HCT116 (cell line): ENCODE data around the gene ZNF618. TPM values are rescaled to one million over a fixed set of nuclear protein-coding genes. Genes with fewer than 3 reads are reported as not detected.

Experiments used
- ATAC-seq: fragments of 200-7000 bp; cut with Tn5 transposase; 2 replicates; pipeline ENCODE4 v1.9.1; 2020; ENCODE audit warnings: mild to moderate bottlenecking, moderate library complexity
- BruUV-seq: library from RNA; stranded (reverse); fragments of 400-500 nt; replicated peaks from 2 replicates; lab custom pipeline; 2021; lab: Mats Ljungman, UMichigan
- CTCF ChIA-PET: fragments of 300-600 bp; sonication (Branson Sonifier 250); formaldehyde crosslinking; loops from one replicate; lab custom pipeline; 2021; ENCODE audit warnings: antibody characterized with exemption; lab: Charles Lee
- POLR2A ChIA-PET: fragments of 300-600, 350-600 bp; sonication (Branson Sonifier 250); formaldehyde crosslinking; loops from one replicate; lab custom pipeline; 2021; ENCODE audit warnings: antibody characterized with exemption; lab: Charles Lee
- RAD21 ChIA-PET, 2 experiments: fragments of 300-600 bp; sonication (Branson Sonifier 250); formaldehyde crosslinking; loops; one replicate each; lab custom pipeline; 2023; ENCODE audit warnings: low total read pairs in 2 of 2; ENCODE audit not compliant: uncharacterized antibody in 2 of 2, unreplicated experiment in 2 of 2, low non-redundant PET in 1 of 2; lab: Charles Lee
- DNase-seq: peaks from one replicate; pipeline ENCODE4 v3.0.0-alpha.2; 2010; ENCODE audit warnings: low read depth, low spot score
- H2AFZ ChIP-seq: fragments of 200-600 bp; shearing (Covaris generic), sonication (generic); 2 replicates; pipeline ENCODE4 v1.6.1; 2017; ENCODE audit warnings: low read depth, mixed run types, mixed read lengths, antibody characterized with exemption, low read length; ENCODE audit not compliant: poor library complexity, severe bottlenecking
- H3K27ac ChIP-seq: 2 replicates; pipeline ENCODE4 v1.5.1; 2012; ENCODE audit warnings: low read depth, low read length
- H3K27me3 ChIP-seq: fragments of 200-600 bp; sonication (generic); 2 replicates; pipeline ENCODE4 v1.6.1; 2016; ENCODE audit warnings: mixed run types, low read length, mixed read lengths; ENCODE audit not compliant: insufficient read depth
- H3K36me3 ChIP-seq, 2 experiments: fragments of 200-500 bp in 1 of 2; fragments of 200-600 bp in 1 of 2; sonication (Bioruptor generic) in 1 of 2; sonication (generic) in 1 of 2; 2 replicates each; pipeline versions ENCODE4 v1.5.1 to v1.6.1; 2014 to 2016; ENCODE audit warnings: low read length in 2 of 2, inconsistent platforms in 1 of 2, mixed read lengths in 1 of 2, mixed run types in 1 of 2; ENCODE audit not compliant: insufficient read depth in 2 of 2, control insufficient read depth in 1 of 2
- H3K4me1 ChIP-seq, 2 experiments: fragments of 200-600 bp in 1 of 2; sonication (generic) in 1 of 2; 2 replicates each; pipeline versions ENCODE4 v1.5.1 to v1.6.1; 2012 to 2017; ENCODE audit warnings: low read length in 2 of 2, inconsistent platforms in 1 of 2, mild to moderate bottlenecking in 1 of 2, mixed read lengths in 1 of 2, mixed run types in 1 of 2, moderate library complexity in 1 of 2; ENCODE audit not compliant: insufficient read depth in 2 of 2, control insufficient read depth in 1 of 2
- H3K4me2 ChIP-seq: fragments of 200-600 bp; sonication (generic); 2 replicates; pipeline ENCODE4 v1.6.1; 2017; ENCODE audit warnings: mixed run types, low read length, mixed read lengths
- H3K4me3 ChIP-seq, 2 experiments: fragments of 200-600 bp in 1 of 2; sonication (generic) in 1 of 2; replicated peaks in 1 of 2; 2 replicates each; pipeline ENCODE4 v1.5.1; 2011 to 2016; ENCODE audit warnings: low read length in 2 of 2, control low read depth in 1 of 2, low read depth in 1 of 2, mild to moderate bottlenecking in 1 of 2, mixed read lengths in 1 of 2, mixed run types in 1 of 2
- H3K79me2 ChIP-seq: fragments of 200-600 bp; sonication (generic); 2 replicates; pipeline ENCODE4 v1.6.1; 2017; ENCODE audit warnings: mild to moderate bottlenecking, mixed run types, low read length, moderate library complexity, mixed read lengths; ENCODE audit not compliant: insufficient read depth
- H3K9ac ChIP-seq: fragments of 200-600 bp; sonication (generic); 2 replicates; pipeline ENCODE4 v1.6.1; 2016; ENCODE audit warnings: low read length, mixed read lengths
- H3K9me2 ChIP-seq: fragments of 200-600 bp; sonication (generic), shearing (Covaris generic); 2 replicates; pipeline ENCODE4 v1.6.1; 2017; ENCODE audit warnings: mixed run types, mild to moderate bottlenecking, moderate library complexity; ENCODE audit not compliant: insufficient read depth
- H3K9me3 ChIP-seq, 2 experiments: fragments of 200-500 bp in 1 of 2; fragments of 200-600 bp in 1 of 2; sonication (Bioruptor generic) in 1 of 2; sonication (generic) in 1 of 2; 2 replicates each; pipeline ENCODE4 v1.6.1; 2014 to 2017; ENCODE audit warnings: low read length in 2 of 2, mixed read lengths in 2 of 2, inconsistent platforms in 1 of 2, low read depth in 1 of 2, mild to moderate bottlenecking in 1 of 2, mixed run types in 1 of 2, moderate library complexity in 1 of 2; ENCODE audit not compliant: control insufficient read depth in 1 of 2, insufficient read depth in 1 of 2
- H4K20me1 ChIP-seq: fragments of 200-600 bp; sonication (generic), shearing (Covaris generic); 2 replicates; pipeline ENCODE4 v1.6.1; 2017; ENCODE audit warnings: mixed run types, mild to moderate bottlenecking, moderate library complexity; ENCODE audit not compliant: insufficient read depth
- CBX3 ChIP-seq: IDR thresholded peaks from 2 replicates; pipeline ENCODE4 v1.6.1; 2012; ENCODE audit warnings: low read depth
- CTCF ChIP-seq, 3 experiments: fragments of 200-600 bp in 1 of 3; sonication (generic) in 1 of 3; IDR thresholded peaks in 2 of 3; conservative IDR thresholded peaks in 1 of 3; 2 replicates each; pipeline ENCODE4 v1.5.1; 2012 to 2017; ENCODE audit warnings: low read depth in 2 of 3, low read length in 2 of 3, antibody characterized with exemption in 1 of 3, borderline replicate concordance in 1 of 3, control low read depth in 1 of 3, mild to moderate bottlenecking in 1 of 3, mixed read lengths in 1 of 3, mixed run types in 1 of 3, moderate library complexity in 1 of 3; ENCODE audit not compliant: insufficient read depth in 1 of 3
- EZH2phosphoT487 ChIP-seq: fragments of 200-600 bp; IDR thresholded peaks from 2 replicates; pipeline ENCODE4 v1.6.1; 2018; ENCODE audit warnings: antibody characterized with exemption, borderline replicate concordance
- FOSL1 ChIP-seq: IDR thresholded peaks from 2 replicates; pipeline ENCODE4 v1.6.1; 2012; ENCODE audit warnings: low read depth
- JUND ChIP-seq: IDR thresholded peaks from 2 replicates; pipeline ENCODE4 v1.6.1; 2012
- POLR2AphosphoS5 ChIP-seq: IDR thresholded peaks from 2 replicates; pipeline ENCODE4 v1.6.1; 2011; ENCODE audit warnings: mild to moderate bottlenecking, low read depth, low read length, moderate library complexity
- RAD21 ChIP-seq: IDR thresholded peaks from 2 replicates; pipeline ENCODE4 v1.6.1; 2012; ENCODE audit warnings: low read depth, mild to moderate bottlenecking
- SIN3A ChIP-seq: IDR thresholded peaks from 2 replicates; pipeline ENCODE4 v1.6.1; 2012; ENCODE audit warnings: low read depth
- TCF7L2 ChIP-seq: IDR thresholded peaks from 2 replicates; pipeline ENCODE4 v1.7.0; 2011; ENCODE audit warnings: borderline replicate concordance, inconsistent platforms; ENCODE audit not compliant: insufficient read depth, insufficient read length; ENCODE audit errors: extremely low read depth
- YY1 ChIP-seq: IDR thresholded peaks from 2 replicates; pipeline ENCODE4 v1.6.1; 2011; ENCODE audit warnings: low read length, low read depth, moderate library complexity, mild to moderate bottlenecking; ENCODE audit not compliant: insufficient replicate concordance; ENCODE audit errors: extremely low read depth
- ZBTB33 ChIP-seq: IDR thresholded peaks from 2 replicates; pipeline ENCODE4 v1.6.1; 2011; ENCODE audit warnings: mild to moderate bottlenecking, low read length, moderate library complexity; ENCODE audit not compliant: insufficient replicate concordance; ENCODE audit errors: extremely low read depth
- ZFX ChIP-seq: fragments of 450-650 bp; IDR thresholded peaks from 2 replicates; pipeline ENCODE4 v1.6.1; 2017
- ZNF274 ChIP-seq: fragments of 200-500 bp; sonication (Bioruptor generic); IDR thresholded peaks from 2 replicates; pipeline ENCODE4 v1.6.1; 2014; ENCODE audit warnings: mild to moderate bottlenecking, low read depth, low read length, inconsistent platforms
- intact Hi-C: fragments of 100-400 bp; cut with micrococcal nuclease; formaldehyde crosslinking; loops from 2 replicates; pipeline ENCODE4 v1.10.0; 2022
- total RNA-seq: library from RNA; stranded (reverse); gene quantifications from one replicate; pipeline ENCODE4 v1.2.1, GENCODE V29; 2021; ENCODE audit not compliant: unreplicated experiment

ZNF618 gene
- total RNA-seq, 1 experiment from 2014 or later, result 13.5 TPM

GRCh38 chr9:114099669-114100270 lies 223.7 kb downstream of the ZNF618 start:
- intact Hi-C loops, result no loop called here
- RAD21 ChIA-PET, result no interaction called here
- no peak for DNase-seq
- Histone ChIP-seq H3K9me3 (peaks cover 3 to 4% of the 10 kb centered on the region in 2 experiments; a peak in 2 of 4 replicates), H4K20me1 (no peaks in the 10 kb centered on the region), H3K4me1 (peaks cover 0 to 9% of the 10 kb centered on the region in 2 experiments; a peak in 2 of 4 replicates), H3K36me3 (no peaks in the 10 kb centered on the region), H3K27ac (no peak overlapping the region), H3K4me2 (no peak overlapping the region), H3K4me3 (no peak overlapping the region), H3K79me2 (no peaks in the 10 kb centered on the region), H3K9me2 (no peaks in the 10 kb centered on the region), H3K9ac (no peak overlapping the region), H3K27me3 (no peaks in the 10 kb centered on the region), H2AFZ (no peak overlapping the region)
- BruUV-seq, result no TSS peak
- CTCF ChIA-PET, result interaction anchor here (0.9 to 1.4 kb wide), 2 partner anchors 8 to 362 kb away, joined by 3 to 4 read pairs; no protein-coding TSS in a partner anchor
- POLR2A ChIA-PET, result no interaction called here
- no peak for ATAC-seq
- TF ChIP-seq JUND (no peak), TCF7L2 (no peak), YY1 (no peak), ZBTB33 (no peak), SIN3A (no peak), EZH2phosphoT487 (no peak), RAD21 (no peak), ZNF274 (no peak), FOSL1 (no peak), CTCF (IDR thresholded peaks at IDR 0.05 in 2 of 3, conservative IDR thresholded peaks at IDR 0.05 in 1 of 3; ENCODE audit: borderline replicate concordance in 1 of 3, insufficient read depth in 1 of 3, low read depth in 2 of 3, low read length in 2 of 3) (no peak), ZFX (no peak), CBX3 (no peak), POLR2AphosphoS5 (no peak)
